ENCODE measurements around the gene ZNF275.

The ZNF275 gene

DNA sequence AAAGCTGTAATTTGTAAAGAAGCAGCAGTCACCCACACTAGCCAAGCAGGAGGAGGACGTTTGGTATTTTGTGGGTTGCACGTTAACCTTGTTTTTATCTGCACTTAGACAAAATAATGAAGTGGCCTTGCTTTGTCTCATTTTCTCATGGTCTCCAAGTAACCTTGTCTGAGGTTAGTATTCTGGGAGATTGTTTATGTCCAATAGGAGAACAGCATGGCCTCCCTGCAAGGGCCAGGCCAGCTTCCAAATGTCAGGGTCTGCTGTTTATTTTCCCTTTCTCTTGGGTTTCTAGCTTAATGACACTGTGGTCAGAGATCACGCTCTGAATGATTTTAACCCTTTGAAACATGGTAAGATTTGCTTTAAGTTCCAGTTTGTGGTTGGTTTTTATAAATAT lies 37.3 kb downstream of the ZNF275 start:
- no peak overlapping the region for H3K9ac ChIP-seq (ENCODE audit: low read depth, low read length)
- H3K27me3 ChIP-seq (ENCODE audit: control insufficient read depth, insufficient read depth, low read length), result no peaks in the 10 kb centered on the region
- no peaks in the 10 kb centered on the region for H3K9me3 ChIP-seq (ENCODE audit: control insufficient read depth, insufficient read depth, low read length)

GRCh38 chrX:153372949-153373348 lies 39.0 kb downstream of the ZNF275 start:
- Histone ChIP-seq H3K4me1 (ENCODE audit: control insufficient read depth, insufficient read depth, low read length) (no peaks in the 10 kb centered on the region), H3K9me3 (ENCODE audit: control insufficient read depth, insufficient read depth, low read length) (no peaks in the 10 kb centered on the region), H3K27me3 (ENCODE audit: control insufficient read depth, insufficient read depth, low read length) (no peaks in the 10 kb centered on the region), H3K4me3 (ENCODE audit: low read depth, low read length) (no peak overlapping the region), H3K36me3 (ENCODE audit: control insufficient read depth, insufficient read depth, low read length) (no peaks in the 10 kb centered on the region), H3K9ac (ENCODE audit: low read depth, low read length) (no peak overlapping the region)

More for the DNA sequence above, 37.3 kb downstream of the ZNF275 start:
- H3K4me1 ChIP-seq (ENCODE audit: control insufficient read depth, insufficient read depth, low read length), result no peaks in the 10 kb centered on the region
- H3K36me3 ChIP-seq (ENCODE audit: control insufficient read depth, insufficient read depth, low read length), result no peaks in the 10 kb centered on the region
- no peak overlapping the region for H3K4me3 ChIP-seq (ENCODE audit: low read depth, low read length)

GRCh38 chrX:153374426-153374825 lies 40.5 kb downstream of the ZNF275 start:
- Histone ChIP-seq H3K27me3 (ENCODE audit: control insufficient read depth, insufficient read depth, low read length) (no peaks in the 10 kb centered on the region), H3K9ac (ENCODE audit: low read depth, low read length) (no peak overlapping the region), H3K4me3 (ENCODE audit: low read depth, low read length) (no peak overlapping the region), H3K36me3 (ENCODE audit: control insufficient read depth, insufficient read depth, low read length) (no peaks in the 10 kb centered on the region), H3K4me1 (ENCODE audit: control insufficient read depth, insufficient read depth, low read length) (no peaks in the 10 kb centered on the region), H3K9me3 (ENCODE audit: control insufficient read depth, insufficient read depth, low read length) (no peaks in the 10 kb centered on the region)

GRCh38 chrX:153375571-153375970 lies 41.6 kb downstream of the ZNF275 start:
- Histone ChIP-seq H3K4me3 (ENCODE audit: low read depth, low read length) (no peak overlapping the region), H3K36me3 (ENCODE audit: control insufficient read depth, insufficient read depth, low read length) (no peaks in the 10 kb centered on the region), H3K27me3 (ENCODE audit: control insufficient read depth, insufficient read depth, low read length) (no peaks in the 10 kb centered on the region), H3K4me1 (ENCODE audit: control insufficient read depth, insufficient read depth, low read length) (no peaks in the 10 kb centered on the region), H3K9me3 (ENCODE audit: control insufficient read depth, insufficient read depth, low read length) (no peaks in the 10 kb centered on the region), H3K9ac (ENCODE audit: low read depth, low read length) (no peak overlapping the region)

GRCh38 chrX:153377727-153378126 lies 43.8 kb downstream of the ZNF275 start:
- Histone ChIP-seq H3K4me1 (ENCODE audit: control insufficient read depth, insufficient read depth, low read length) (no peaks in the 10 kb centered on the region), H3K36me3 (ENCODE audit: control insufficient read depth, insufficient read depth, low read length) (no peaks in the 10 kb centered on the region), H3K9ac (ENCODE audit: low read depth, low read length) (no peak overlapping the region), H3K27me3 (ENCODE audit: control insufficient read depth, insufficient read depth, low read length) (no peaks in the 10 kb centered on the region), H3K4me3 (ENCODE audit: low read depth, low read length) (no peak overlapping the region), H3K9me3 (ENCODE audit: control insufficient read depth, insufficient read depth, low read length) (peaks cover 7% of the 10 kb centered on the region)

- Histone ChIP-seq H3K4me3 (ENCODE audit: low read depth, low read length) (no peak overlapping the region), H3K9me3 (ENCODE audit: control insufficient read depth, insufficient read depth, low read length) (peaks cover 9% of the 10 kb centered on the region), H3K27me3 (ENCODE audit: control insufficient read depth, insufficient read depth, low read length) (no peaks in the 10 kb centered on the region), H3K4me1 (ENCODE audit: control insufficient read depth, insufficient read depth, low read length) (no peaks in the 10 kb centered on the region), H3K9ac (ENCODE audit: low read depth, low read length) (no peak overlapping the region), H3K36me3 (ENCODE audit: control insufficient read depth, insufficient read depth, low read length) (no peaks in the 10 kb centered on the region)
Measured at GRCh38 chrX:153378607-153379006, 44.7 kb downstream of the ZNF275 start.

GRCh38 chrX:153379508-153379907 lies 45.6 kb downstream of the ZNF275 start:
- H3K9ac ChIP-seq (ENCODE audit: low read depth, low read length), result no peak overlapping the region
- peaks cover 9% of the 10 kb centered on the region for H3K9me3 ChIP-seq (ENCODE audit: control insufficient read depth, insufficient read depth, low read length)
- no peaks in the 10 kb centered on the region for H3K4me1 ChIP-seq (ENCODE audit: control insufficient read depth, insufficient read depth, low read length)
- H3K27me3 ChIP-seq (ENCODE audit: control insufficient read depth, insufficient read depth, low read length), result no peaks in the 10 kb centered on the region
- H3K36me3 ChIP-seq (ENCODE audit: control insufficient read depth, insufficient read depth, low read length), result no peaks in the 10 kb centered on the region
- H3K4me3 ChIP-seq (ENCODE audit: low read depth, low read length), result no peak overlapping the region

DNA sequence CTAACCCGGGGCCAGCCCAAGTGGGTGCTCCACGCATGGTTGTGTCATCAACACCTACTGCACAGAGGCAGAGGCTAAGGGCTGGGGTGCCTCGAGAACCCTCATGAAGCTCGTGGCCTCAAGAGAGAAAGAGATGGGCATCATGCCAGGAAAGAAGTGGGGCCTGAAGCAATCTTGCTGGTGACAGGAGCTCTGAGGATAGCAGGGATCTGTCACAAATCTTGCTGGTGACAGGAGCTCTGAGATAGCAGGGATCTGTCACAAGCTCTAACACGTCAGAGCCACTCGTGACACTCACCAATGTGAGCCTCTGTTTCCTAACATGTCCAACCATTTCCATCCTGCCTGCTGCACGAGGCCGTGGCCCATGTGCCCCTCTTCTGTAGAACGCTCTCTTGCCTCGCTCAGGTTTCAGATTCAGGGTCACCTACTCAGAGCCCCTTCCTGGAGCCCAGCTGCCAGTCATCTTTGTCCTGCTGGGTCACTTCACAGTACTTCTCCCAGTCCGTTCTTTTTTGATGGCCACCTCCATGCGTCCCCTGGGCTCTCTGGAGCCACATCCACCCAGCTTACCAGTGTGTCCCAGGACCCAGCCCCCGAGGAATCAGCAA lies 46.1 kb downstream of the ZNF275 start:
- Histone ChIP-seq H3K9ac (ENCODE audit: low read depth, low read length) (no peak overlapping the region), H3K27me3 (ENCODE audit: control insufficient read depth, insufficient read depth, low read length) (no peaks in the 10 kb centered on the region)

GRCh38 chrX:153380691-153381090 lies 46.7 kb downstream of the ZNF275 start:
- Histone ChIP-seq H3K9ac (ENCODE audit: low read depth, low read length) (no peak overlapping the region), H3K4me3 (ENCODE audit: low read depth, low read length) (no peak overlapping the region), H3K27me3 (ENCODE audit: control insufficient read depth, insufficient read depth, low read length) (no peaks in the 10 kb centered on the region), H3K9me3 (ENCODE audit: control insufficient read depth, insufficient read depth, low read length) (peaks cover 9% of the 10 kb centered on the region), H3K36me3 (ENCODE audit: control insufficient read depth, insufficient read depth, low read length) (no peaks in the 10 kb centered on the region), H3K4me1 (ENCODE audit: control insufficient read depth, insufficient read depth, low read length) (no peaks in the 10 kb centered on the region)

More for the DNA sequence above, 46.1 kb downstream of the ZNF275 start:
- H3K4me1 ChIP-seq (ENCODE audit: control insufficient read depth, insufficient read depth, low read length), result no peaks in the 10 kb centered on the region
- no peak overlapping the region for H3K4me3 ChIP-seq (ENCODE audit: low read depth, low read length)
- H3K36me3 ChIP-seq (ENCODE audit: control insufficient read depth, insufficient read depth, low read length), result no peaks in the 10 kb centered on the region
- peaks cover 9% of the 10 kb centered on the region for H3K9me3 ChIP-seq (ENCODE audit: control insufficient read depth, insufficient read depth, low read length)

DNA sequence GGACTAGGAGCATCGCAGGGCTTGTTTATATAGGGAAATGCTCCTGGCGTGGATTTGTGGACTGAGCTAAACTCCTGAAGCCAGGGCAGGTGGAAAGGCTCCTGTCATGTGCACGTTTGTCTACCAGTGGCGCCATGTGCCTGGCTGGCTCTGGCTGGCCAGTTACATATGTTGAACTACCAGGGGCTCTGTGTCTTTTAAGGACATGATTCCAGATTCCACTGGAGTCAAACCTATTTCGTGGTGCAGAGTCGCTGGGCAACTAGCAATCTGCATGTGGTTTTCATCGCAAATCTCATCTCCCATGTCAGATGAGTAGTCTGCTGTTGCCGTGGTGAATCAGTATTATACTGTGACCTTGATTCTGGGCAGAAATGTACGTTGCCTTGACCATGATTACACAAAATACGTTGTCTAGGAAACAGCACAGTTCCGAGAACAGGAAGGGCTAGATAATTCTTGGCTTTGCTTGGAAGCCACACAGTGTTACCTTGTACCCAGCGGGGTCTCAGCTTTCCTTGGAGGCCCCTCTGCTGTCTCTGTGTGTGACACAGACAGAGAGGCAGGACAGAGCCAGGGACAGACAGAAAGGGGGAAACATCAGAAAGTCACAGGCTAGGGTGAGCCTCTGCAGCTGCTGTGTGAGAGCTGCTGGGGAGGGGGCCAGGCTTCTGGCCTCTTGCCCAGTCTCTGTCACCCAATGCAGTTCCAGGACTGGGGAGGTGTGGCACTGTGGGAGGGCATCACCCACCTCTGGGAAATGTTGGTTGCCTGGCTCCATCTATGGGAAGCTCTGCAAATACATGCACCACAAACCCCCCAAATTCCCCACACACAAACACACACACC lies 48.0 kb downstream of the ZNF275 start:
- Histone ChIP-seq H3K36me3 (ENCODE audit: control insufficient read depth, insufficient read depth, low read length) (no peaks in the 10 kb centered on the region), H3K9me3 (ENCODE audit: control insufficient read depth, insufficient read depth, low read length) (peaks cover 9% of the 10 kb centered on the region), H3K4me3 (ENCODE audit: low read depth, low read length) (no peak overlapping the region), H3K9ac (ENCODE audit: low read depth, low read length) (no peak overlapping the region), H3K27me3 (ENCODE audit: control insufficient read depth, insufficient read depth, low read length) (no peaks in the 10 kb centered on the region), H3K4me1 (ENCODE audit: control insufficient read depth, insufficient read depth, low read length) (no peaks in the 10 kb centered on the region)

- H3K36me3 ChIP-seq (ENCODE audit: control insufficient read depth, insufficient read depth, low read length), result no peaks in the 10 kb centered on the region
- H3K9ac ChIP-seq (ENCODE audit: low read depth, low read length), result no peak overlapping the region
- no peaks in the 10 kb centered on the region for H3K27me3 ChIP-seq (ENCODE audit: control insufficient read depth, insufficient read depth, low read length)
- H3K9me3 ChIP-seq (ENCODE audit: control insufficient read depth, insufficient read depth, low read length), result peaks cover 9% of the 10 kb centered on the region
- H3K4me3 ChIP-seq (ENCODE audit: low read depth, low read length), result no peak overlapping the region
- H3K4me1 ChIP-seq (ENCODE audit: control insufficient read depth, insufficient read depth, low read length), result no peaks in the 10 kb centered on the region
Measured at GRCh38 chrX:153382563-153383482, 48.9 kb downstream of the ZNF275 start.

All from iPS-15b (cell line).